ENCODE measurements around the gene PSD4.

Gene PSD4

GRCh38 chr2:113238871-113239839, 65.4 kb downstream of the PSD4 start:
- DNase-seq (ENCODE audit: low read depth) = no peak

- DNase-seq (ENCODE audit: low read depth) = no peak
Measured at GRCh38 chr2:113240150-113240914, 66.6 kb downstream of the PSD4 start.

GRCh38 chr2:113240915-113241911, 67.4 kb downstream of the PSD4 start:
- DNase-seq (ENCODE audit: low read depth) = no peak

DNA sequence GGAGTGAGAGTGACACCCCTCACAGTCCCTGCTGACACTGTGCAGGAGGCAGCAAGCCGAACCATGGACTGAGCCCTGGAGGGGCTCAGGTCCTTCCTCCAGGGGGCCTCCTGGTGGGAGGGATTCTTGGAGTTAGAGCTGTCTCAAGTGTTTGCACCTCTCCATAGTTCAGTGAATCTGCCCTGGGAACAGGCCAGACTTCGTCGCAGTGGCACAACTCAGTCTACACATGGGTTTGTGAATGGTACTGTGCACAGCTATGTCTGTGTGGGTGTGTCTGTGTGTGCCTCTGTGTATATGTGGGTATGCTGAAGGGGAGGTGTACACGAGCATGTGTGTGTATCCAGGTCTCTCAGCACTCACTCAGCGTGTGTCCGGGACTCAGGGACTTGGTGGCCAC, 68.6 kb downstream of the PSD4 start:
- DNase-seq (ENCODE audit: low read depth) = no peak

DNA sequence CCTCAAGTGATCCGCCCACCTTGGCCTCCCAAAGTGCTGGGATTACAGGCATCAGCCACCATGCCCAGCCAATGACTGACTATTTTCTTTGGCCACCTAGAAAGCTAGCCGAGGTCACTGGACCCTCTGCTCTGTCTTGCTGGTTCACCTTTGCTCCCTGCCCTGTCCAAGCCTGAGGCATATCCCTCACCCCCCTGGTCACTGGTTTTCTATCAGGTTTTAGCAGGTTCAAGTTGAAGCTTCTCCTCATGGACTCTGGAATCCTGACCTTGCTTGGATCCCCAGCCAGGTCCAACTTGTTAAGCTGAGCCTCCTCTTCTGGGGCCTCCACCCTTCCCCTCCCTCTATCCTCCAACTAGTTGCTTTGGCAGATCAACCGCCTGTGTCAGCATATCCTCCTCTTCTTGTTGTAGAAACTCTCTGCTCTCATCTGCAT, 71.5 kb downstream of the PSD4 start:
- DNase-seq (ENCODE audit: low read depth) = no peak

DNA sequence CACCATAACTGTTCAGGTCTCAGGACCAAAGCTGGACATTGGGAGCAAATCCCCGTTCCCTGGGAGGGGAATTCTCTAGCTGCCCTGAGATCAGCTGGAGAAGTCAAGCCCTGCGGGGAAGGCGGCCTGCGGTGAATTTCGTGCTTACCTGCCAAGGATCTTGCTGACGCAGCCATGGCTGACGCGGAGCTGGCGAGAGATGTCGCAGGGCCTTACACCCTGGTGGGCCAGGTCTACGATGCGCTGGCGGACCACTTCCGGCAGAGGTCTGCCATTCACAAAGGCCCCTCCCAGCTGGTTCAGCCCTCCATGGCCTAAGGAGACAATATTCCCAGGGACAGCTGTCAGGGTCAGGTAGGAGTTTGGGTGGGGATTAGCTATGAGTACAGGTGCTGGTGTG, 72.8 kb downstream of the PSD4 start:
- DNase-seq (ENCODE audit: low read depth) = no peak

DNA sequence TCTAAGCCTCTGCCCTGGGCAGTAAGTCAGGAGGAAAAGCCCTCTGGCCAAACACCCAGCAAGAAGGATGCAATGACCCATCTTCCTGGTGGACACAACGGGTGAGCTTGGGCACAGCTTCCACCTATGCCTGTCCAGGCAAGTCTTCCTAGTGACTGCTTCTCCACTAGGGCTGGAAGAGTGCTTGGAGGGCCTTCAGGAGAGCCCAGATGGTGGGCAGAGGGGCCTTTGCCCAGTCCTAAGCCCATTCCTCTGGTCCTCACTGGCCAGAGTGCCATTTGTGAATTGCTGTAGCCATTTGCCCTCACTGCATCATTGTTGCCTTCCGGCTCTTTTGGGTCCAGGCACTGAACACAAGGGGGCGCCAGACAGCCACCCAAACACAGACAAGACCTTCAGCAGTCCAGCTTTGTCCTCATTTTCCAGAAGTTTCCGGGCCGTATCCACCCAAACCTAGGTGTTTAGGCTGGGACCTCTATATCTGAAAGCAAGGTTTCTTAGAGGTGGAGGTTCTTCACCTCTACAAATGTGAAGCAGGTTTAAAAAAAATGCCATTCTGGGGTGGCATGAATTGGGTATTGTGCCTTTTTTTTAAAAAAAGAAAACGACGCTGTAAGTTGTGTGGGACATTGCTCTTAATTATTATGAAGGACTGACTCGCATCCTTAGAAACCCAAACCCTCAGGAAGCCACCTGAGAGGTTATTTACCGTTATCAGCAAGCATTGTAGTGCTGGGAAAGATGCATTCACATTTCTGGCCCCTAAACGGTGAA, 75.4 kb downstream of the PSD4 start:
- peak; percentile 50 for DNase-seq (ENCODE audit: low read depth)

DNA sequence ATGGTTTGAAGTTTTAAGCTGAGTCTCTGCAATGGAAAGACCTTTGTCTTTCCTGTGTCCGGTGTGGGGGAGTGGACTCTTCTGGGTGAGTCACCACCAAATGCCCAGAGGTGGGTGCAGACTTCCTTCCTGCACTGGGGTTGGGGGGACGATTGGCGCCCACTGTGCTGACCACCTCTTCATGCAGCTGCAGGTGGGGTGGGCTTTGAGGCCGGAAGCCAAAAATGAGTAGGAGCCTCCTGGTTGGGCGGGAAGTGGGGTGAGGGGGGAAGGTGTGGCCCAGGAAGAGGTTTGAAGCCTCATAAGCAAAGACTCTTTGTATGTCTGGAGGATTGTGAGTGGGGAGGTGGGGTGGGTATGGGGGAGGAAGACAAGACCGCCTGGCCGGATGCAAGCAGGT, 77.3 kb downstream of the PSD4 start:
- no peak for DNase-seq (ENCODE audit: low read depth)

- DNase-seq (ENCODE audit: low read depth) = no peak
Measured at GRCh38 chr2:113252047-113252590, 78.3 kb downstream of the PSD4 start.

- no peak for DNase-seq (ENCODE audit: low read depth)
Measured at GRCh38 chr2:113253453-113253852, 79.7 kb downstream of the PSD4 start.

DNA sequence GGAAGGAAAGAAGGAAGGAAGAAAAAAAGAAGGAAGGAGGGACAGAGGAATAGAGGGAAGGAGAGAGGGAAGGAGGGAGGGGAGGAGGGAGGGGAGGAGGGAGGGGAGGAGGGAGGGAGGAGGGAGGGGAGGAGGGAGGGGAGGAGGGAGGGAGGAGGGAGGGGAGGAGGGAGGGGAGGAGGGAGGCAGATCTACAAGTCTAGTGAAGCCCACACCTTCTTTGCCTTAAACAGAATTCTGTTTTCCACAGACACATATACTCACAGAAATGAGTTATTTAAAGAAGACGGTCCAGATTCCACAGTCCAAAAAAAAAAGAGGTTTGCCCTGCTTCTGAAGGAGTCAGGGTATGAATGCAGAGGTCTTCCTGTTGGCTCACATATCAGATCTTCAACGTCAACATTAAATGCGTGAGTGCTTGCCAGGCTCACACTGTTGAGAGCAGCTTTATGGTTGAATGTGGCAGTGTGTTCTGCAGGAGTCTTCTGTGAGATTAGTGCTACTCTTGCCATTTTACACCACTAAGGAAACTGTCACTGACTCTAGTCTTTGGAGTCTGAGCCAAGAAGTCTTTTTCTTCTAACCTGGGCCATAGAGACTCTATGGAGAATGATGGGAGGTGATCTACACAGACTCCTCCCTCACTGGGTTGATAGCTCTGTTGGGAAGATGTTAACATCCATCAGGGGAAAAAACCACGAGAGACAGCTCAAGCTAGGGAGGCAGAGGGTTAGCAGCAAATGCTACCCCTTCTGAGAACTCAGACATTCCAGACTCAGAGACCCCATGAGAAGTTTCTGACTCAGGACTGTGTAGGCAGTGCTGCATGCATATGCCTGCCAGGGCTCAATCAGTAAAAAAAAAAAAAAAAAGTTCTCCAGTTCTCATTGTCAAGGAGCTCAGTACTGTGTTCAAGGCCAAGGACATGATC, 81.6 kb downstream of the PSD4 start:
- no peak for DNase-seq (ENCODE audit: low read depth)

GRCh38 chr2:113257516-113258264, 83.9 kb downstream of the PSD4 start:
- DNase-seq (ENCODE audit: low read depth) = no peak

- DNase-seq (ENCODE audit: low read depth) = no peak
Measured at GRCh38 chr2:113258471-113259147, 84.8 kb downstream of the PSD4 start.

All from stimulated activated CD8-positive, alpha-beta memory T cell treated with anti-CD3 and anti-CD28 coated beads, Interleukin-15, amount 100 ng/mL, for 24 hours (primary cell).